Muscle of back (tissue), 11 donors: ENCODE results near the gene PHGDH. TPM values are rescaled to one million over a fixed set of nuclear protein-coding genes. Genes with fewer than 3 reads are reported as not detected.
"Not testable (repeated sequence)": the region's sequence is repeated elsewhere in the genome, so short reads cannot be mapped to it uniquely, and the experiment has no call there.

Source experiments
- DNase-seq, 3 donors: peaks; one replicate each; pipeline versions ENCODE4 v3.0.0 to v3.0.0-alpha.2; 2013
- polyA plus RNA-seq, 10 donors: library from polyadenylated mRNA; unstranded; fragments of 120-200 nt; gene quantifications; one replicate each; pipeline ENCODE4 v1.2.1, GENCODE V29; 2013; ENCODE audit not compliant: insufficient read length in 10 of 10

PHGDH gene
- polyA plus RNA-seq, 10 donors, result 54.5 to 120 (median 70.8) TPM

GRCh38 chr1:119758584-119758983 lies 46.9 kb downstream of the PHGDH start:
- no peak for DNase-seq

- no peak for DNase-seq
Observed at GRCh38 chr1:119762409-119762808, 50.7 kb downstream of the PHGDH start.

- DNase-seq, result no peak
Observed at GRCh38 chr1:119762953-119763352, 51.2 kb downstream of the PHGDH start.

- no peak for DNase-seq
Observed at GRCh38 chr1:119764220-119764619, 52.5 kb downstream of the PHGDH start.

- DNase-seq, result no peak
Observed at GRCh38 chr1:119766374-119766794, 54.6 kb downstream of the PHGDH start.

- DNase-seq, result no peak
Observed at GRCh38 chr1:119767486-119767885, 55.8 kb downstream of the PHGDH start.

GRCh38 chr1:119768778-119769177 lies 57.0 kb downstream of the PHGDH start, which contains the start of gene HMGCS2:
HMGCS2 (minus strand) TSS chr1:119768905; CDS start chr1:119768844, 61 bp downstream.
- DNase-seq, result no peak

- DNase-seq, result peak in 1 of 3 donors; percentile 38
Observed at GRCh38 chr1:119771016-119771415, 59.3 kb downstream of the PHGDH start.

GRCh38 chr1:119771770-119772169 lies 60.0 kb downstream of the PHGDH start:
- DNase-seq, result no peak

- DNase-seq, result no peak
Observed at GRCh38 chr1:119772298-119772697, 60.6 kb downstream of the PHGDH start.

GRCh38 chr1:119773711-119774241 lies 62.0 kb downstream of the PHGDH start:
- no peak for DNase-seq

GRCh38 chr1:119774746-119775490 lies 63.2 kb downstream of the PHGDH start:
- no peak for DNase-seq

- DNase-seq, result no peak
Observed at GRCh38 chr1:119778359-119778758, 66.6 kb downstream of the PHGDH start.

GRCh38 chr1:119778886-119779560 lies 67.3 kb downstream of the PHGDH start:
- peak in 1 of 3 donors; percentile 31 for DNase-seq

- peak in 2 of 3 donors; percentile 70 to 91 for DNase-seq
Observed at GRCh38 chr1:119779869-119780356, 68.2 kb downstream of the PHGDH start.

GRCh38 chr1:119781434-119782210 lies 69.9 kb downstream of the PHGDH start:
- no peak for DNase-seq

GRCh38 chr1:119782631-119783325 lies 71.0 kb downstream of the PHGDH start:
- DNase-seq, result no peak

GRCh38 chr1:119783354-119784185 lies 71.8 kb downstream of the PHGDH start:
- DNase-seq, result peak in 1 of 3 donors; percentile 64

GRCh38 chr1:119784191-119784781 lies 72.6 kb downstream of the PHGDH start:
- peak in 2 of 3 donors; percentile 67 to 85 for DNase-seq

- DNase-seq, result not testable (repeated sequence)
Observed at GRCh38 chr1:119786046-119786445, 74.3 kb downstream of the PHGDH start.
